Activated CD8-positive, alpha-beta T cell treated with anti-CD3 and anti-CD28 coated beads for 36 hours (primary cell): ENCODE measurements around the gene GRM5. TPM values are rescaled to one million over a fixed set of nuclear protein-coding genes. Genes with fewer than 3 reads are reported as not detected.

Source experiments
- ATAC-seq: fragments of 200-7000 bp; cut with Tn5 transposase; one replicate; pipeline ENCODE4 v1.10.0; 2021; ENCODE audit warnings: mild to moderate bottlenecking, moderate library complexity
- CTCF ChIA-PET: fragments of 350-600 bp; sonication (Branson Sonifier 250); formaldehyde crosslinking; loops from one replicate; lab custom pipeline; 2021; ENCODE audit warnings: antibody characterized with exemption; lab: Charles Lee
- POLR2A ChIA-PET: fragments of 350-600 bp; sonication (Branson Sonifier 250); formaldehyde crosslinking; loops from one replicate; lab custom pipeline; 2021; ENCODE audit warnings: antibody characterized with exemption; lab: Charles Lee
- DNase-seq: peaks from one replicate; pipeline ENCODE4 v3.0.0-alpha.2; 2020
- H3K27ac Mint-ChIP-seq: one replicate; pipeline ENCODE4 v1.8.0; 2021; ENCODE audit warnings: mild to moderate bottlenecking, mixed read lengths
- H3K27me3 Mint-ChIP-seq: one replicate; pipeline ENCODE4 v1.8.0; 2021; ENCODE audit warnings: mixed read lengths
- H3K36me3 Mint-ChIP-seq: one replicate; pipeline ENCODE4 v1.8.0; 2021; ENCODE audit warnings: low read depth, mixed read lengths
- H3K4me1 Mint-ChIP-seq: one replicate; pipeline ENCODE4 v1.8.0; 2021; ENCODE audit warnings: low read depth, mixed read lengths
- H3K4me3 Mint-ChIP-seq: one replicate; pipeline ENCODE4 v1.8.0; 2021; ENCODE audit warnings: mild to moderate bottlenecking, moderate library complexity, mixed read lengths
- H3K9me3 Mint-ChIP-seq: one replicate; pipeline ENCODE4 v1.8.0; 2021; ENCODE audit warnings: mixed read lengths
- intact Hi-C: fragments of 100-400 bp; cut with micrococcal nuclease; formaldehyde crosslinking; loops from one replicate; pipeline ENCODE4 v1.10.0; 2022
- total RNA-seq, 2 experiments: library from RNA; stranded (reverse); gene quantifications; one replicate each; pipeline ENCODE4 v1.2.3, GENCODE V29; 2021
- TF ChIP-seq, protein P1 (sequence below): fragments of 200-600 bp; IDR thresholded peaks from one replicate; pipeline ENCODE4 v1.8.0; 2022; ENCODE audit warnings: antibody characterized with exemption, mild to moderate bottlenecking

Gene GRM5
- total RNA-seq, 2 experiments from 2014 or later: not detected

DNA sequence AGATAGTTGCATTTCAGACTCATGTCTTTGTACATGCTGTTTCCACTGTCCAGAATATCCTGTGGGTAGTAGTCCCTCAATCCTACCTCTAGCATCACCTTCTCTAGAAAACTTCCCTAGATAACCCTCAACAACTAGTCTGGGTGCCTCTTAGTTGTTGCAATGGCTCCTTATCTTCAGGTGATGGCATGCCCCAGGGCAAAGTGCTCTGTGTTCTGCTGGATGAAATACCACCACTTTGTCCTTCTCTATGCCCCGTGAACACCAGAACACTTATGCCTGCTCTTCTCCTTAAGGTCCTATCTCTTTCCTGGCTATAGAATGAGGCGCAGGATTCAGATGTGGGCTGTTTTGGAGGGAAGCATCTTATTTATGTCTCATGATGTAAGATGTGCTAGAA, 569.9 kb downstream of the GRM5 start:
- CTCF ChIA-PET: interaction anchor here (3.4 kb wide), 1 partner anchor 11 kb away, joined by 19 read pairs; no protein-coding TSS in a partner anchor
- DNase-seq (no peak), ATAC-seq (no peak)
- Mint-ChIP-seq H3K36me3 (no peaks in the 10 kb centered on the region), H3K27me3 (no peaks in the 10 kb centered on the region), H3K27ac (no peak overlapping the region), H3K9me3 (no peaks in the 10 kb centered on the region), H3K4me1 (no peaks in the 10 kb centered on the region), H3K4me3 (no peak overlapping the region)
- intact Hi-C loops: no loop called here
- POLR2A ChIA-PET: no interaction called here
- TF ChIP-seq, protein P1, sequence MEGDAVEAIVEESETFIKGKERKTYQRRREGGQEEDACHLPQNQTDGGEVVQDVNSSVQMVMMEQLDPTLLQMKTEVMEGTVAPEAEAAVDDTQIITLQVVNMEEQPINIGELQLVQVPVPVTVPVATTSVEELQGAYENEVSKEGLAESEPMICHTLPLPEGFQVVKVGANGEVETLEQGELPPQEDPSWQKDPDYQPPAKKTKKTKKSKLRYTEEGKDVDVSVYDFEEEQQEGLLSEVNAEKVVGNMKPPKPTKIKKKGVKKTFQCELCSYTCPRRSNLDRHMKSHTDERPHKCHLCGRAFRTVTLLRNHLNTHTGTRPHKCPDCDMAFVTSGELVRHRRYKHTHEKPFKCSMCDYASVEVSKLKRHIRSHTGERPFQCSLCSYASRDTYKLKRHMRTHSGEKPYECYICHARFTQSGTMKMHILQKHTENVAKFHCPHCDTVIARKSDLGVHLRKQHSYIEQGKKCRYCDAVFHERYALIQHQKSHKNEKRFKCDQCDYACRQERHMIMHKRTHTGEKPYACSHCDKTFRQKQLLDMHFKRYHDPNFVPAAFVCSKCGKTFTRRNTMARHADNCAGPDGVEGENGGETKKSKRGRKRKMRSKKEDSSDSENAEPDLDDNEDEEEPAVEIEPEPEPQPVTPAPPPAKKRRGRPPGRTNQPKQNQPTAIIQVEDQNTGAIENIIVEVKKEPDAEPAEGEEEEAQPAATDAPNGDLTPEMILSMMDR: no peak

DNA sequence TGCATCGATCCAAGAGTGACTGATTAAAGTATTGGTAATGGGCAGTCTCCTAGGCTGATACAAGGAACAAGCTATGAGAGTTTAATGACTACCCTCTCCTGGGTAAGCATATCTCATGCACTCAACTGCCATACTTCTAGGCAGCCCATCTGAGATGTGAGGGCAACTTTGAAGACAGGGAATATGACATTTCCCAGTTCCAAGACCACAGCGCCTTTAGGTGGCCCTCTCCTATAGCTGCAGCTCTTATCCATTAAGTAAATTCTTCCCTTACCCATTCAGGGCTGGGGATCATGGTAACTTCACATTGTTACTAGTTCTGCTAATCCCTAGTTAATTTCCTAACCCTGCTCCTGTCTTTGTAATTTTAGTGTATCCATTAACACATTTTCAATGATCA, 570.9 kb downstream of the GRM5 start:
- H3K9me3 Mint-ChIP-seq: no peaks in the 10 kb centered on the region
- ChIA-PET CTCF (interaction anchor here (3.4 kb wide), 1 partner anchor 10 kb away, joined by 19 read pairs; no protein-coding TSS in a partner anchor), POLR2A (no interaction called here)
- intact Hi-C loops: no loop called here
- H3K36me3 Mint-ChIP-seq: no peaks in the 10 kb centered on the region
- DNase-seq (no peak), ATAC-seq (no peak)
- H3K4me3 Mint-ChIP-seq: no peak overlapping the region
- no peaks in the 10 kb centered on the region for H3K4me1 Mint-ChIP-seq
- TF ChIP-seq, protein P1: no peak
- no peak overlapping the region for H3K27ac Mint-ChIP-seq
- H3K27me3 Mint-ChIP-seq: no peaks in the 10 kb centered on the region

DNA sequence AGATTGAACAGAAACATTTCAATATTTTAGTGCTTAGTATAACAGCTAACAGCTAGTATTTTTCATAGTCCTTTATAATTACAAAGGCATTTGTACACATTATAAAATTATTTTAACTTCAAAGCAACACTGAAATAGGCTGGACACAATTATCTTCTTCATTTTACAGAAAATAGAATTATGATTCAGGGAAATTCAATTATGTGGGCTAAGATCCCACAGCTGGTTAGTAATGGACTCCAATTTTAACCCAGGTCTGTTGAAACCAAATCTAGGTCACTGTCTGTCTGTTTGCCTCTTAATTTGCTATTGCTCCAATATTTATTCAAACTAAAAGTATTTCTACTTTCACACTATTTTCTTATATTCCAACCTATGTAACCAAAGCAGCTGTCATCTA, 574.1 kb downstream of the GRM5 start:
- TF ChIP-seq, protein P1: no peak
- Mint-ChIP-seq H3K9me3 (no peaks in the 10 kb centered on the region), H3K27me3 (no peaks in the 10 kb centered on the region), H3K4me3 (no peak overlapping the region), H3K36me3 (no peaks in the 10 kb centered on the region), H3K4me1 (no peaks in the 10 kb centered on the region), H3K27ac (no peak overlapping the region)
- DNase-seq (no peak), ATAC-seq (no peak)
- intact Hi-C loops: no loop called here
- POLR2A ChIA-PET: no interaction called here
- CTCF ChIA-PET: interaction anchor here (1.3 to 1.5 kb wide), 3 partner anchors 10 to 61 kb away, joined by 3 read pairs; no protein-coding TSS in a partner anchor

DNA sequence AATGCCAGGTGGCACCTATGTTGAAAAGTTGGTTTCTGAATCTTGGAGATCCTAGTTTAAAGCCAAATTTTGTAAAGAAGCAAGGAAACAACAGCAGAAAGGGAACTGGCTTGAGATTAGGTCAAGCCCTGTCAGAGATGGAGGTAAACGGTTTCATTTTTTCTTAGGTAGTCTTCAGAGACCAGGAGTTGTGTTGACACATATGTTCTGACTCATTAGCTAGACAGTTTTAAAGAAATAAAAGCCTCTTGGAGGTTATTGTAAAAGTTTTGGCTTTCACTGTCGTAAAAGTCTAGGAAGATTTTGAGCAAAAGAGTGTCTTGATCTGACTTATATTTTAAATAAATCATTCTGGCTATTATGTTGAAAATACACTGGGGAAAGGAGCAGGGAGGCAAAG, 576.8 kb downstream of the GRM5 start:
- Mint-ChIP-seq H3K4me3 (no peak overlapping the region), H3K27me3 (no peaks in the 10 kb centered on the region), H3K27ac (no peak overlapping the region), H3K9me3 (no peaks in the 10 kb centered on the region), H3K36me3 (no peaks in the 10 kb centered on the region), H3K4me1 (peaks cover 6% of the 10 kb centered on the region)
- CTCF ChIA-PET: no interaction called here
- DNase-seq (no peak), ATAC-seq (no peak)
- POLR2A ChIA-PET: no interaction called here
- intact Hi-C loops: no loop called here
- TF ChIP-seq, protein P1: no peak

DNA sequence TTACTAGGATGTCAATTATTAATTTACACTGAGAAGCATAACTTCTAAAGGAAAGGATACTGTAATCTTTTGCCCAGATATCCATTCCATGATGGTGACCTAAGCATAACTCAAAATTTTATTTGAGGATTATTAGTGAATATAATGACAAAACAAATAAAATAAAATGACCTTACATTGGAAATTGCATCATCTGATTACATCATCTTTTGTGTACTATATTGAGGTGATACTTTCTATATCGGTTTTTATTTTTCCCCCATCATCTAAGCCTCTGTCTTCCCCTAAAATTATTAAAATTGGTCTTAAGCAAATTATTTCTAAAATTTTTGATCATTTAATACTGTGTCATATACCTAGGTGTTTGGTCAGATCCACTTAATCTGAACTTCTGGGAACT, 578.1 kb downstream of the GRM5 start:
- Mint-ChIP-seq H3K27ac (no peak overlapping the region), H3K4me3 (no peak overlapping the region), H3K27me3 (no peaks in the 10 kb centered on the region), H3K36me3 (no peaks in the 10 kb centered on the region), H3K9me3 (no peaks in the 10 kb centered on the region), H3K4me1 (peaks cover 6% of the 10 kb centered on the region)
- ChIA-PET CTCF (no interaction called here), POLR2A (no interaction called here)
- TF ChIP-seq, protein P1: no peak
- intact Hi-C loops: no loop called here
- ATAC-seq (no peak), DNase-seq (no peak)
